Liver (tissue), 3 donors: Measurements from ENCODE around the gene ACER2.

Experiments used
- CTCF ChIP-seq: fragments of 150-350 bp; IDR thresholded peaks from 2 replicates; pipeline ENCODE4 v1.5.1; 2017; ENCODE audit warnings: improper control_type of control experiment, low read depth, low read length; ENCODE audit not compliant: missing input control
- FOXA1 ChIP-seq: IDR thresholded peaks from 2 replicates; pipeline ENCODE4 v1.6.1; 2016; ENCODE audit warnings: antibody characterized with exemption
- JUND ChIP-seq, 2 donors: IDR thresholded peaks; 2 replicates each; pipeline ENCODE4 v1.6.1; 2016; ENCODE audit warnings: antibody characterized with exemption in 2 of 2
- MAX ChIP-seq: IDR thresholded peaks from 2 replicates; pipeline ENCODE4 v1.6.1; 2016; ENCODE audit warnings: antibody characterized with exemption
- REST ChIP-seq: IDR thresholded peaks from 2 replicates; pipeline ENCODE4 v1.6.1; 2016; ENCODE audit warnings: antibody characterized with exemption, mild to moderate bottlenecking
- SP1 ChIP-seq: IDR thresholded peaks from 2 replicates; pipeline ENCODE4 v1.6.1; 2018; ENCODE audit warnings: antibody characterized with exemption, mild to moderate bottlenecking
- TAF1 ChIP-seq: conservative IDR thresholded peaks from 2 replicates; pipeline ENCODE4 v1.6.1; 2016; ENCODE audit warnings: antibody characterized with exemption, mild to moderate bottlenecking
- ZBTB33 ChIP-seq: IDR thresholded peaks from 2 replicates; pipeline ENCODE4 v1.6.1; 2016; ENCODE audit warnings: antibody characterized with exemption
- donor health status: healthy.
- donor health status: healthy.

GRCh38 chr9:19480345-19480744 lies 71.5 kb downstream of the ACER2 start:
- TF ChIP-seq CTCF: no peak
- TF ChIP-seq TAF1: no peak
- no peak for TF ChIP-seq MAX
- TF ChIP-seq JUND (IDR thresholded peaks at IDR 0.05): no peak
- TF ChIP-seq REST: no peak
- no peak for TF ChIP-seq SP1
- no peak for TF ChIP-seq ZBTB33
- TF ChIP-seq FOXA1: no peak
